HG02642 (cell line): Measurements from ENCODE around the gene CC2D1B.

Experiments used
- ATAC-seq: cut with Tn5 transposase; IDR thresholded peaks from one replicate; pipeline ENCODE4 v1.9.1; 2021; ENCODE audit warnings: mild to moderate bottlenecking; ENCODE audit not compliant: unreplicated experiment, poor library complexity

CC2D1B gene

GRCh38 chr1:52359676-52360594 lies 6.1 kb downstream of the CC2D1B start:
- ATAC-seq, result no peak

- no peak for ATAC-seq
Measured at GRCh38 chr1:52358851-52359497, 7.0 kb downstream of the CC2D1B start.

- ATAC-seq, result no peak
Measured at GRCh38 chr1:52357397-52357796, 8.6 kb downstream of the CC2D1B start.

GRCh38 chr1:52356818-52357355 lies 9.1 kb downstream of the CC2D1B start:
- ATAC-seq, result no peak

- no peak for ATAC-seq
Measured at GRCh38 chr1:52355847-52356505, 10.0 kb downstream of the CC2D1B start.

GRCh38 chr1:52355436-52355835 lies 10.6 kb downstream of the CC2D1B start:
- ATAC-seq, result no peak

GRCh38 chr1:52352690-52353089 lies 13.3 kb downstream of the CC2D1B start:
- no peak for ATAC-seq

GRCh38 chr1:52348704-52349300 lies 17.2 kb downstream of the CC2D1B start:
- ATAC-seq, result no peak

- ATAC-seq, result no peak
Measured at GRCh38 chr1:52346653-52347052, 19.4 kb downstream of the CC2D1B start.

GRCh38 chr1:52345252-52345651 lies 20.8 kb downstream of the CC2D1B start:
- no peak for ATAC-seq

- no peak for ATAC-seq
Measured at GRCh38 chr1:52343979-52344378, 22.0 kb downstream of the CC2D1B start.

GRCh38 chr1:52341655-52342260 lies 24.2 kb downstream of the CC2D1B start:
- no peak for ATAC-seq

GRCh38 chr1:52337439-52337838 lies 28.6 kb downstream of the CC2D1B start:
- no peak for ATAC-seq

- ATAC-seq, result no peak
Measured at GRCh38 chr1:52334906-52335528, 31.0 kb downstream of the CC2D1B start.

- no peak for ATAC-seq
Measured at GRCh38 chr1:52332411-52332810, 33.6 kb downstream of the CC2D1B start.

- ATAC-seq, result no peak
Measured at GRCh38 chr1:52328615-52329014, 37.4 kb downstream of the CC2D1B start.

GRCh38 chr1:52325786-52326185 lies 40.2 kb downstream of the CC2D1B start:
- no peak for ATAC-seq

GRCh38 chr1:52323731-52324130 lies 42.3 kb downstream of the CC2D1B start:
- no peak for ATAC-seq

GRCh38 chr1:52321061-52321460 lies 44.9 kb downstream of the CC2D1B start:
- no peak for ATAC-seq
